GM23338 (cell line): ENCODE results near the gene MPZL1. TPM values are rescaled to one million over a fixed set of nuclear protein-coding genes. Genes with fewer than 3 reads are reported as not detected.

Experiments used
- ATAC-seq: fragments of 200-7000 bp; cut with Tn5 transposase; 3 replicates; pipeline ENCODE4 v1.9.1; 2020
- DNase-seq: peaks from one replicate; pipeline ENCODE4 v3.0.0-alpha.2; 2015; ENCODE audit warnings: low spot score
- H2AFZ ChIP-seq: fragments of 200-600 bp; sonication (generic); 2 replicates; pipeline ENCODE4 v1.8.0; 2016; ENCODE audit warnings: antibody characterized with exemption, mild to moderate bottlenecking, moderate library complexity
- H3F3A ChIP-seq: fragments of 200-600 bp; sonication (generic); replicated peaks from 2 replicates; pipeline ENCODE4 v1.8.0; 2017; ENCODE audit warnings: antibody characterized with exemption, mixed run types, low read depth
- H3K27ac ChIP-seq: fragments of 200-600 bp; sonication (generic); 2 replicates; pipeline ENCODE4 v1.6.1; 2016; ENCODE audit warnings: low read depth
- H3K27me3 ChIP-seq: fragments of 200-600 bp; sonication (generic); 2 replicates; pipeline ENCODE4 v1.8.0; 2016; ENCODE audit warnings: mild to moderate bottlenecking, mixed run types, moderate library complexity; ENCODE audit not compliant: insufficient read depth
- H3K36me3 ChIP-seq: fragments of 200-600 bp; sonication (generic); 2 replicates; pipeline ENCODE4 v1.8.0; 2016; ENCODE audit warnings: mild to moderate bottlenecking; ENCODE audit not compliant: insufficient read depth
- H3K4me1 ChIP-seq: fragments of 200-600 bp; sonication (generic); 2 replicates; pipeline ENCODE4 v1.8.0; 2016; ENCODE audit warnings: mild to moderate bottlenecking, moderate library complexity; ENCODE audit not compliant: insufficient read depth
- H3K4me2 ChIP-seq: fragments of 200-600 bp; sonication (generic); 2 replicates; pipeline ENCODE4 v1.7.1; 2017; ENCODE audit warnings: mixed run types
- H3K4me3 ChIP-seq: fragments of 200-600 bp; sonication (generic); 2 replicates; pipeline ENCODE4 v1.6.1; 2016; ENCODE audit warnings: mixed run types
- H3K79me2 ChIP-seq: fragments of 200-600 bp; sonication (generic); replicated peaks from 2 replicates; pipeline ENCODE4 v1.8.0; 2017; ENCODE audit warnings: mild to moderate bottlenecking; ENCODE audit not compliant: insufficient read depth
- H3K9me2 ChIP-seq: fragments of 200-600 bp; sonication (generic); 2 replicates; pipeline ENCODE4 v1.8.0; 2017; ENCODE audit not compliant: insufficient read depth
- H4K20me1 ChIP-seq: fragments of 200-600 bp; sonication (generic); replicated peaks from 2 replicates; pipeline ENCODE4 v1.8.0; 2017; ENCODE audit warnings: mild to moderate bottlenecking; ENCODE audit not compliant: insufficient read depth
- H3K27ac Mint-ChIP-seq: 2 replicates; pipeline ENCODE4 v1.8.0; 2020; ENCODE audit warnings: inconsistent platforms, mild to moderate bottlenecking, moderate library complexity, mixed read lengths
- H3K27me3 Mint-ChIP-seq: 3 replicates; pipeline ENCODE4 v1.8.0; 2022; ENCODE audit warnings: low read depth, mild to moderate bottlenecking, moderate library complexity, mixed read lengths, inconsistent platforms; ENCODE audit not compliant: insufficient read depth, poor library complexity
- H3K36me3 Mint-ChIP-seq: 3 replicates; pipeline ENCODE4 v1.8.0; 2021; ENCODE audit warnings: low read depth, mild to moderate bottlenecking, inconsistent platforms, moderate library complexity, mixed read lengths
- H3K4me1 Mint-ChIP-seq: 3 replicates; pipeline ENCODE4 v1.8.0; 2020; ENCODE audit warnings: mild to moderate bottlenecking, inconsistent platforms, mixed read lengths
- H3K4me3 Mint-ChIP-seq: 3 replicates; pipeline ENCODE4 v1.8.0; 2021; ENCODE audit warnings: moderate library complexity, mild to moderate bottlenecking, inconsistent platforms, mixed read lengths
- H3K9me3 Mint-ChIP-seq: 3 replicates; pipeline ENCODE4 v1.8.0; 2020; ENCODE audit warnings: moderate library complexity, mild to moderate bottlenecking, inconsistent platforms, mixed read lengths
- CREB1 ChIP-seq: fragments of 250-450 bp; sonication (Bioruptor Pico); IDR thresholded peaks from 2 replicates; pipeline ENCODE4 v1.5.0; 2020; ENCODE audit warnings: low read depth, mild to moderate bottlenecking, moderate library complexity
- CTCF ChIP-seq, 2 experiments: fragments of 200-600 bp in 1 of 2; sonication (generic) in 1 of 2; conservative IDR thresholded peaks; 2 replicates each; pipeline versions ENCODE4 v1.5.1 to v1.6.1; 2016 to 2017; ENCODE audit warnings: antibody characterized with exemption in 2 of 2, low read depth in 2 of 2, mild to moderate bottlenecking in 2 of 2, moderate library complexity in 1 of 2
- ETS1 ChIP-seq: IDR thresholded peaks from 2 replicates; pipeline ENCODE4 v1.6.1; 2016; ENCODE audit warnings: antibody characterized with exemption
- EZH2 ChIP-seq: fragments of 200-600 bp; sonication (generic); IDR thresholded peaks from one replicate; pipeline ENCODE4 v1.8.0; 2017; ENCODE audit warnings: antibody characterized with exemption, mild to moderate bottlenecking, low read depth; ENCODE audit not compliant: unreplicated experiment
- EZH2phosphoT487 ChIP-seq: fragments of 200-600 bp; sonication (generic); IDR thresholded peaks from one replicate; pipeline ENCODE4 v1.8.1; 2018; ENCODE audit warnings: antibody characterized with exemption; ENCODE audit not compliant: unreplicated experiment
- JUNB ChIP-seq: IDR thresholded peaks from one replicate; pipeline ENCODE4 v1.6.1; 2016; ENCODE audit warnings: antibody characterized with exemption; ENCODE audit not compliant: unreplicated experiment
- NANOG ChIP-seq: IDR thresholded peaks from 2 replicates; pipeline ENCODE4 v1.6.1; 2016; ENCODE audit warnings: antibody characterized with exemption, borderline replicate concordance
- POLR2AphosphoS5 ChIP-seq: IDR thresholded peaks from 2 replicates; pipeline ENCODE4 v1.6.1; 2016; ENCODE audit warnings: antibody characterized with exemption, low read depth
- REST ChIP-seq: IDR thresholded peaks from one replicate; pipeline ENCODE4 v1.6.1; 2018; ENCODE audit warnings: antibody characterized with exemption; ENCODE audit not compliant: unreplicated experiment
- STAT1 ChIP-seq: IDR thresholded peaks from one replicate; pipeline ENCODE4 v1.6.1; 2016; ENCODE audit warnings: antibody characterized with exemption; ENCODE audit not compliant: unreplicated experiment
- ZNF114 ChIP-seq: fragments of 250-450 bp; sonication (Bioruptor Pico); IDR thresholded peaks from 2 replicates; pipeline ENCODE4 v1.5.0; 2020; ENCODE audit warnings: mild to moderate bottlenecking, moderate library complexity
- ZNF331 ChIP-seq: fragments of 250-450 bp; sonication (Bioruptor Pico); IDR thresholded peaks from 2 replicates; pipeline ENCODE4 v1.5.0; 2020; ENCODE audit warnings: low read depth, mild to moderate bottlenecking, moderate library complexity
- ZNF462 ChIP-seq: fragments of 250-450 bp; sonication (Bioruptor Pico); IDR thresholded peaks from 2 replicates; pipeline ENCODE4 v1.5.0; 2020; ENCODE audit warnings: mild to moderate bottlenecking, moderate library complexity
- polyA plus RNA-seq: library from polyadenylated mRNA; unstranded; fragments of >200 nt; fragmentation: Nextera tagmentation; extraction: Ambion mirVana; gene quantifications from 2 replicates; pipeline ENCODE4 v1.2.1, GENCODE V29; 2016
- total RNA-seq: library from RNA; depleted of rRNA; stranded (reverse); fragments of >200 nt; shearing (Covaris generic); gene quantifications from 2 replicates; pipeline ENCODE4 v1.2.3, GENCODE V29; 2014

MPZL1 gene
- total and polyA plus RNA-seq, 2 experiments from 2014 or later, result 35.1 to 85.1 TPM

GRCh38 chr1:167708940-167709389 is 12.8 kb upstream of the MPZL1 start:
- TF ChIP-seq REST, result no peak
- TF ChIP-seq CREB1 (CRISPR knock-in tag), result no peak
- no peak for TF ChIP-seq EZH2
- TF ChIP-seq JUNB, result no peak
- no peak for TF ChIP-seq NANOG
- no peak for TF ChIP-seq CTCF (conservative IDR thresholded peaks at IDR 0.05; ENCODE audit: low read depth in 2 of 2)
- TF ChIP-seq STAT1, result no peak
- no peak for TF ChIP-seq ETS1
- TF ChIP-seq ZNF462, result no peak
- no peak for TF ChIP-seq POLR2AphosphoS5
- TF ChIP-seq EZH2phosphoT487, result no peak
- TF ChIP-seq ZNF114 (CRISPR knock-in tag), result no peak
- no peak for TF ChIP-seq ZNF331 (CRISPR knock-in tag)
- DNase-seq, result no peak
- Histone ChIP-seq H3K79me2 (no peaks in the 10 kb centered on the region), H3K27ac (no peak overlapping the region), H3K4me3 (no peak overlapping the region), H3K4me1 (peaks cover 50% of the 10 kb centered on the region), H3K4me2 (no peak overlapping the region), H4K20me1 (no peaks in the 10 kb centered on the region), H3K36me3 (no peaks in the 10 kb centered on the region), H3K9me2 (no peaks in the 10 kb centered on the region), H2AFZ (no peak overlapping the region; the same call in 1 of the 2 replicates), H3F3A (0 out of 2 replicates have a peak, but pooled peaks cover 4% of the 10 kb centered on the region), H3K27me3 (peaks cover 28% of the 10 kb centered on the region)
- no peaks in the 10 kb centered on the region; the same call in 1 of the 3 replicates for H3K9me3 Mint-ChIP-seq
- H3K36me3 Mint-ChIP-seq, result no peaks in the 10 kb centered on the region
- ATAC-seq, result no peak
- H3K27ac Mint-ChIP-seq, result no peak overlapping the region
- H3K4me3 Mint-ChIP-seq, result no peak overlapping the region
- peaks cover 53% of the 10 kb centered on the region for H3K4me1 Mint-ChIP-seq
- peaks cover 18% of the 10 kb centered on the region for H3K27me3 Mint-ChIP-seq
